ENCODE measurements around the gene SNRNP25. TPM values are rescaled to one million over a fixed set of nuclear protein-coding genes. Genes with fewer than 3 reads are reported as not detected.

Gene SNRNP25
- total and polyA plus RNA-seq, 9 of the 15 experiments (the other 6 are each of a cell fraction or from before 2014, with no cell fraction given), result 59.0 to 176 (median 108) TPM

GRCh38 chr16:65745-66144 is 12.1 kb downstream of the SNRNP25 start (continued):
- TF ChIP-seq MTA1 (IDR thresholded peaks at IDR 0.05; ENCODE audit: borderline replicate concordance), result no peak
- no peak for TF ChIP-seq CUX1 (CRISPR knock-in tag; IDR thresholded peaks at IDR 0.05)
- TF ChIP-seq MAX (CRISPR knock-in tag; IDR thresholded peaks at IDR 0.05), result 0 out of 2 replicates have a peak, but pooled peaks have one; percentile 14
- 0 out of 2 replicates have a peak, but pooled peaks have one; percentile 25 for TF ChIP-seq ATF7 (IDR thresholded peaks at IDR 0.05)
- no peak for TF ChIP-seq HDAC1 (IDR thresholded peaks at IDR 0.05)
- peak; percentile 68 for TF ChIP-seq CTBP1 (IDR thresholded peaks at IDR 0.05; ENCODE audit: borderline replicate concordance)
- no peak for TF ChIP-seq SAP30 (IDR thresholded peaks at IDR 0.05; ENCODE audit: borderline replicate concordance, insufficient read depth, low read depth, low read length, poor library complexity, severe bottlenecking)
- TF ChIP-seq NR3C1 (CRISPR knock-in tag; IDR thresholded peaks at IDR 0.05), result no peak
